H9 (cell line): ENCODE results near the gene AK5. TPM values are rescaled to one million over a fixed set of nuclear protein-coding genes. Genes with fewer than 3 reads are reported as not detected.
"Not testable (repeated sequence)": the region's sequence is repeated elsewhere in the genome, so short reads cannot be mapped to it uniquely, and the experiment has no call there.

Experiments
- DNase-seq: peaks from one replicate; pipeline ENCODE4 v3.0.0-alpha.2; 2017
- H2AFZ ChIP-seq: one replicate; pipeline ENCODE4 v1.6.1; 2013; ENCODE audit warnings: mild to moderate bottlenecking, low read length, control low read depth, moderate library complexity
- H2AK5ac ChIP-seq: 2 replicates; pipeline ENCODE4 v1.6.1; 2013; ENCODE audit warnings: low read length, control low read depth, mixed read lengths; ENCODE audit not compliant: insufficient read length
- H2BK120ac ChIP-seq: one replicate; pipeline ENCODE4 v1.6.1; 2013; ENCODE audit warnings: low read depth, mild to moderate bottlenecking, low read length, control low read depth, inconsistent platforms; ENCODE audit not compliant: poor library complexity, severe bottlenecking
- H2BK12ac ChIP-seq: 2 replicates; pipeline ENCODE4 v1.6.1; 2013; ENCODE audit warnings: low read length, control low read depth, mixed read lengths, low read depth; ENCODE audit not compliant: insufficient read length
- H2BK15ac ChIP-seq: 2 replicates; pipeline ENCODE4 v1.6.1; 2013; ENCODE audit warnings: low read depth, low read length, control low read depth
- H2BK20ac ChIP-seq: one replicate; pipeline ENCODE4 v1.6.1; 2013; ENCODE audit warnings: low read depth, mild to moderate bottlenecking, low read length, control low read depth, inconsistent platforms; ENCODE audit not compliant: poor library complexity, severe bottlenecking
- H2BK5ac ChIP-seq: 2 replicates; pipeline ENCODE4 v1.6.1; 2013; ENCODE audit warnings: low read length, control low read depth, mixed read lengths; ENCODE audit not compliant: insufficient read length
- H3K14ac ChIP-seq: 2 replicates; pipeline ENCODE4 v1.6.1; 2013; ENCODE audit warnings: low read length, control low read depth; ENCODE audit not compliant: insufficient read depth
- H3K18ac ChIP-seq: 2 replicates; pipeline ENCODE4 v1.6.1; 2013; ENCODE audit warnings: low read depth, mild to moderate bottlenecking, mixed read lengths, low read length, control low read depth; ENCODE audit not compliant: insufficient read length
- H3K23ac ChIP-seq: 2 replicates; pipeline ENCODE4 v1.6.1; 2013; ENCODE audit warnings: low read length, control low read depth, mixed read lengths, low read depth; ENCODE audit not compliant: insufficient read length
- H3K23me2 ChIP-seq: 2 replicates; pipeline ENCODE4 v1.6.1; 2013; ENCODE audit warnings: low read depth, mild to moderate bottlenecking, mixed read lengths, low read length, control low read depth; ENCODE audit not compliant: insufficient read length, poor library complexity, severe bottlenecking
- H3K27ac ChIP-seq: 2 replicates; pipeline ENCODE4 v1.5.1; 2013; ENCODE audit warnings: low read length, control low read depth, mixed read lengths, low read depth; ENCODE audit not compliant: insufficient read length
- H3K27me3 ChIP-seq: 2 replicates; pipeline ENCODE4 v1.6.1; 2013; ENCODE audit warnings: low read length, control low read depth, inconsistent platforms; ENCODE audit not compliant: insufficient read depth
- H3K4ac ChIP-seq: 2 replicates; pipeline ENCODE4 v1.6.1; 2013; ENCODE audit warnings: low read depth, mild to moderate bottlenecking, control low read depth, inconsistent platforms, low read length, moderate library complexity
- H3K4me1 ChIP-seq: 2 replicates; pipeline ENCODE4 v1.6.1; 2013; ENCODE audit warnings: low read length, control low read depth, inconsistent platforms; ENCODE audit not compliant: insufficient read depth
- H3K4me2 ChIP-seq: 2 replicates; pipeline ENCODE4 v1.6.1; 2013; ENCODE audit warnings: low read length, control low read depth, mixed read lengths; ENCODE audit not compliant: insufficient read length, insufficient read depth
- H3K56ac ChIP-seq: 2 replicates; pipeline ENCODE4 v1.6.1; 2013; ENCODE audit warnings: low read depth, mild to moderate bottlenecking, mixed read lengths, low read length, control low read depth; ENCODE audit not compliant: insufficient read length
- H3K79me1 ChIP-seq: 2 replicates; pipeline ENCODE4 v1.6.1; 2013; ENCODE audit warnings: low read depth, mild to moderate bottlenecking, moderate library complexity, low read length, control low read depth, inconsistent platforms; ENCODE audit not compliant: insufficient read depth, poor library complexity, severe bottlenecking
- H3K79me2 ChIP-seq: 2 replicates; pipeline ENCODE4 v1.6.1; 2013; ENCODE audit warnings: low read length, control low read depth, inconsistent platforms; ENCODE audit not compliant: insufficient read depth
- H3K9ac ChIP-seq: 2 replicates; pipeline ENCODE4 v1.6.1; 2013; ENCODE audit warnings: low read length, control low read depth, mixed read lengths; ENCODE audit not compliant: insufficient read length; ENCODE audit errors: extremely low read depth
- H3K9me3 ChIP-seq: one replicate; pipeline ENCODE4 v1.6.1; 2013; ENCODE audit warnings: low read depth, low read length, inconsistent platforms; ENCODE audit not compliant: control insufficient read depth
- H3T11ph ChIP-seq: one replicate; pipeline ENCODE4 v1.6.1; 2013; ENCODE audit warnings: mild to moderate bottlenecking, low read length, control low read depth, inconsistent platforms
- H4K20me1 ChIP-seq: one replicate; pipeline ENCODE4 v1.6.1; 2013; ENCODE audit not compliant: control insufficient read depth, insufficient read length, insufficient read depth
- H4K5ac ChIP-seq: 2 replicates; pipeline ENCODE4 v1.6.1; 2013; ENCODE audit warnings: low read depth, mild to moderate bottlenecking, mixed read lengths, low read length, control low read depth; ENCODE audit not compliant: insufficient read length
- H4K8ac ChIP-seq: replicated peaks from 2 replicates; pipeline ENCODE4 v1.6.1; 2013; ENCODE audit warnings: low read length, control low read depth, mixed read lengths, low read depth; ENCODE audit not compliant: insufficient read length
- H4K91ac ChIP-seq: 2 replicates; pipeline ENCODE4 v1.6.1; 2013; ENCODE audit warnings: low read depth, mild to moderate bottlenecking, moderate library complexity, mixed read lengths, low read length, control low read depth; ENCODE audit not compliant: insufficient read length
- H3K27ac Mint-ChIP-seq, 3 experiments: 2 replicates in 2 of 3; 3 replicates in 1 of 3; pipeline ENCODE4 v1.8.0; 2020 to 2021; ENCODE audit warnings: mixed read lengths in 3 of 3, mild to moderate bottlenecking in 1 of 3, moderate library complexity in 1 of 3
- H3K27me3 Mint-ChIP-seq: 2 replicates; pipeline ENCODE4 v1.8.0; 2021; ENCODE audit warnings: low read depth, mild to moderate bottlenecking, moderate library complexity, mixed read lengths
- H3K36me3 Mint-ChIP-seq, 3 experiments: 2 replicates in 2 of 3; 3 replicates in 1 of 3; pipeline ENCODE4 v1.8.0; 2020 to 2021; ENCODE audit warnings: low read depth in 3 of 3, mixed read lengths in 3 of 3; ENCODE audit not compliant: insufficient read depth in 1 of 3
- H3K4me1 Mint-ChIP-seq, 2 experiments: 2 replicates each; pipeline ENCODE4 v1.8.0; 2020; ENCODE audit warnings: mixed read lengths in 2 of 2
- H3K4me3 Mint-ChIP-seq, 2 experiments: 2 replicates in 1 of 2; 3 replicates in 1 of 2; pipeline ENCODE4 v1.8.0; 2020 to 2021; ENCODE audit warnings: mild to moderate bottlenecking in 2 of 2, mixed read lengths in 2 of 2, moderate library complexity in 1 of 2
- H3K9me3 Mint-ChIP-seq, 2 experiments: 2 replicates in 1 of 2; 3 replicates in 1 of 2; pipeline ENCODE4 v1.8.0; 2020; ENCODE audit warnings: mild to moderate bottlenecking in 2 of 2, mixed read lengths in 2 of 2, moderate library complexity in 1 of 2
- WGBS: extraction: QIAGEN DNeasy Blood & Tissue Kit; methylation state at CpG from one replicate; pipeline ENCODE4 v1.1.7; 2013; ENCODE audit warnings: missing lambda C conversion rate, low lambda C conversion rate, mixed read lengths; ENCODE audit not compliant: insufficient read length; ENCODE audit errors: extremely low coverage; 5-methylcytosine and 5-hydroxymethylcytosine counted together
- total RNA-seq: library from RNA; stranded (reverse); gene quantifications from 2 replicates; pipeline ENCODE4 v1.2.1, GENCODE V29; 2021
- TF ChIP-seq, protein P1 (sequence below): fragments of 200-600 bp; sonication (generic); conservative IDR thresholded peaks from 3 replicates; pipeline ENCODE4 v1.8.0; 2021; ENCODE audit warnings: antibody characterized with exemption, mild to moderate bottlenecking

Gene AK5
- total RNA-seq, 1 experiment from 2014 or later = 2.5 TPM

- Mint-ChIP-seq H3K9me3 (no peaks in the 10 kb centered on the region; a peak in 2 of 5 replicates), H3K36me3 (peaks cover 0 to 3% (median 0%) of the 10 kb centered on the region in 3 experiments; a peak in 2 of 7 replicates), H3K4me3 (no peak overlapping the region), H3K27me3 (no peaks in the 10 kb centered on the region; the same call in 1 of the 2 replicates), H3K4me1 (no peaks in the 10 kb centered on the region), H3K27ac (no peak overlapping the region; a peak in 1 of 7 replicates)
- H2BK15ac ChIP-seq = no peak overlapping the region
- H3K4me1 ChIP-seq = no peaks in the 10 kb centered on the region
- no peak overlapping the region for H3K27ac ChIP-seq
- H2BK20ac ChIP-seq = no peak overlapping the region
- H3K18ac ChIP-seq = no peak overlapping the region
- H4K20me1 ChIP-seq = no peaks in the 10 kb centered on the region
- H3T11ph ChIP-seq = no peak overlapping the region
- WGBS = no CpG with 5 or more reads among the region's 3 CpGs
- no peaks in the 10 kb centered on the region for H3K9me3 ChIP-seq
- no peak overlapping the region for H3K23ac ChIP-seq
- H4K91ac ChIP-seq = no peak overlapping the region
- H2AK5ac ChIP-seq = no peak overlapping the region
- H3K14ac ChIP-seq = no peak overlapping the region
- no peak overlapping the region for H2BK120ac ChIP-seq
- H4K8ac ChIP-seq = no peak overlapping the region
- DNase-seq = no peak
- H3K79me1 ChIP-seq = no peaks in the 10 kb centered on the region
- TF ChIP-seq, protein P1, sequence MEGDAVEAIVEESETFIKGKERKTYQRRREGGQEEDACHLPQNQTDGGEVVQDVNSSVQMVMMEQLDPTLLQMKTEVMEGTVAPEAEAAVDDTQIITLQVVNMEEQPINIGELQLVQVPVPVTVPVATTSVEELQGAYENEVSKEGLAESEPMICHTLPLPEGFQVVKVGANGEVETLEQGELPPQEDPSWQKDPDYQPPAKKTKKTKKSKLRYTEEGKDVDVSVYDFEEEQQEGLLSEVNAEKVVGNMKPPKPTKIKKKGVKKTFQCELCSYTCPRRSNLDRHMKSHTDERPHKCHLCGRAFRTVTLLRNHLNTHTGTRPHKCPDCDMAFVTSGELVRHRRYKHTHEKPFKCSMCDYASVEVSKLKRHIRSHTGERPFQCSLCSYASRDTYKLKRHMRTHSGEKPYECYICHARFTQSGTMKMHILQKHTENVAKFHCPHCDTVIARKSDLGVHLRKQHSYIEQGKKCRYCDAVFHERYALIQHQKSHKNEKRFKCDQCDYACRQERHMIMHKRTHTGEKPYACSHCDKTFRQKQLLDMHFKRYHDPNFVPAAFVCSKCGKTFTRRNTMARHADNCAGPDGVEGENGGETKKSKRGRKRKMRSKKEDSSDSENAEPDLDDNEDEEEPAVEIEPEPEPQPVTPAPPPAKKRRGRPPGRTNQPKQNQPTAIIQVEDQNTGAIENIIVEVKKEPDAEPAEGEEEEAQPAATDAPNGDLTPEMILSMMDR = no peak
- no peak overlapping the region for H2AFZ ChIP-seq
- H3K4me2 ChIP-seq = no peak overlapping the region
- H3K9ac ChIP-seq = no peak overlapping the region
- no peak overlapping the region for H4K5ac ChIP-seq
- no peaks in the 10 kb centered on the region for H3K27me3 ChIP-seq
- H3K56ac ChIP-seq = no peak overlapping the region
- H3K4ac ChIP-seq = no peak overlapping the region
- H2BK5ac ChIP-seq = no peak overlapping the region
- H3K79me2 ChIP-seq = no peaks in the 10 kb centered on the region
- no peaks in the 10 kb centered on the region for H3K23me2 ChIP-seq
- H2BK12ac ChIP-seq = no peak overlapping the region
Measured at GRCh38 chr1:77524038-77524437, 242.2 kb downstream of the AK5 start.

DNA sequence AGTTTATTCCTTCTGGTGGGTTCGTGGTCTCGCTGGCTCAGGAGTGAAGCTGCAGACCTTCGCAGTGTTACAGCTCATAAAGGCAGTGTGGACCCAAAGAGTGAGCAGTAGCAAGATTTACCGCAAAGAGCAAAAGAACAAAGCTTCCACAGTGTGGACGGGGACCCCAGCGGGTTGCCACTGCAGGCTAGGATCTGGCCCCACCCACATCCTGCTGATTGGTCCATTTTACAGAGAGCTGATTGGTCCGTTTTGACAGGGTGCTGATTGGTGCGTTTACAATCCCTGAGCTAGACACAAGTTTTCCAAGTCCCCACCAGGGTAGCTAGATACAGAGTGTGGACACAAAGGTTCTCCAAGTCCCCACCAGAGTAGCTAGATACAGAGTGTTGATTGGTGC is 249.3 kb downstream of the AK5 start:
- H2BK120ac ChIP-seq, H2BK12ac ChIP-seq, H3K27ac Mint-ChIP-seq, H4K5ac ChIP-seq, H3K4me3 Mint-ChIP-seq, H2BK15ac ChIP-seq, H3K27ac ChIP-seq, H3K56ac ChIP-seq, H3K27me3 Mint-ChIP-seq, H4K20me1 ChIP-seq, H3K23ac ChIP-seq, H2AK5ac ChIP-seq, H3K4ac ChIP-seq, H3K79me2 ChIP-seq, H2BK20ac ChIP-seq, H4K91ac ChIP-seq, H2BK5ac ChIP-seq, H3K9me3 Mint-ChIP-seq, DNase-seq, H2AFZ ChIP-seq, H3K4me2 ChIP-seq, H3T11ph ChIP-seq, H3K79me1 ChIP-seq, H3K27me3 ChIP-seq, H3K23me2 ChIP-seq, H3K9ac ChIP-seq, H3K18ac ChIP-seq, H4K8ac ChIP-seq, H3K4me1 Mint-ChIP-seq, H3K4me1 ChIP-seq, H3K14ac ChIP-seq, H3K9me3 ChIP-seq, H3K36me3 Mint-ChIP-seq: not testable (repeated sequence)
- WGBS = no CpG with 5 or more reads among the region's 8 CpGs
